Stomach (tissue), 4 donors: ENCODE results near the gene CDH23.

ENCODE experiments used
- EP300 ChIP-seq: sonication (generic); formaldehyde crosslinking; IDR thresholded peaks from one replicate; pipeline ENCODE4 v1.6.1; 2017; ENCODE audit warnings: antibody characterized with exemption
- POLR2A ChIP-seq, 4 donors: fragments of 450-650 bp; IDR thresholded peaks; one replicate each; pipeline ENCODE4 v1.6.1; 2016; ENCODE audit warnings: antibody characterized with exemption in 4 of 4, control low read depth in 2 of 4, mild to moderate bottlenecking in 1 of 4, moderate library complexity in 1 of 4
- POLR2AphosphoS5 ChIP-seq, 3 donors: sonication (generic); formaldehyde crosslinking; IDR thresholded peaks; one replicate each; pipeline ENCODE4 v1.6.1; 2016; ENCODE audit warnings: antibody characterized with exemption in 3 of 3
- TF ChIP-seq, protein P1 (sequence below), 7 experiments: fragments of 450-650 bp in 4 of 7; fragments of 200-600 bp in 3 of 7; sonication (generic) in 3 of 7; IDR thresholded peaks; one replicate each; pipeline ENCODE4 v1.5.1; 2016 to 2019; ENCODE audit warnings: antibody characterized with exemption in 7 of 7, control low read depth in 2 of 7, mild to moderate bottlenecking in 1 of 7

DNA sequence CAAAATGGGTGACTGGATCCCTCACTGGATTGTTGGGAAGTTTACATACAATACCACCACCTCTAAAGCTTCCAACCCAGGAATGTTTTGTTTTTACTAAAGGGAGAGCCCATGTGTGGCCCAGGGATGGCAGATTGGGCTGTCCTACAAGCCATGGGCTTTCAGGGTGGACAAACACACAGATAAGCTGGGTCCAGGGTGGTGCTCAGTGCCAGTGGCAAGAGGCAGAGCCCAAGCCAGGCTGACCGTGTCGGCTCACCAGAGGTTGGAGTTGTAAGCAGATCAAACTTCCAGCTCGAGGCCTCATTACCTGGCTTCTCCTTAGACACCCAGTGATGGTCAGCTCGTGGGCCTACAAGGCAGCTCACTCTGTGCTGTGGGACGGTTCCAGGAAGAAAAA, 52.3 kb downstream of the CDH23 start:
- TF ChIP-seq, protein P1, sequence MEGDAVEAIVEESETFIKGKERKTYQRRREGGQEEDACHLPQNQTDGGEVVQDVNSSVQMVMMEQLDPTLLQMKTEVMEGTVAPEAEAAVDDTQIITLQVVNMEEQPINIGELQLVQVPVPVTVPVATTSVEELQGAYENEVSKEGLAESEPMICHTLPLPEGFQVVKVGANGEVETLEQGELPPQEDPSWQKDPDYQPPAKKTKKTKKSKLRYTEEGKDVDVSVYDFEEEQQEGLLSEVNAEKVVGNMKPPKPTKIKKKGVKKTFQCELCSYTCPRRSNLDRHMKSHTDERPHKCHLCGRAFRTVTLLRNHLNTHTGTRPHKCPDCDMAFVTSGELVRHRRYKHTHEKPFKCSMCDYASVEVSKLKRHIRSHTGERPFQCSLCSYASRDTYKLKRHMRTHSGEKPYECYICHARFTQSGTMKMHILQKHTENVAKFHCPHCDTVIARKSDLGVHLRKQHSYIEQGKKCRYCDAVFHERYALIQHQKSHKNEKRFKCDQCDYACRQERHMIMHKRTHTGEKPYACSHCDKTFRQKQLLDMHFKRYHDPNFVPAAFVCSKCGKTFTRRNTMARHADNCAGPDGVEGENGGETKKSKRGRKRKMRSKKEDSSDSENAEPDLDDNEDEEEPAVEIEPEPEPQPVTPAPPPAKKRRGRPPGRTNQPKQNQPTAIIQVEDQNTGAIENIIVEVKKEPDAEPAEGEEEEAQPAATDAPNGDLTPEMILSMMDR (IDR thresholded peaks at IDR 0.05) = no peak
- TF ChIP-seq EP300 (no peak), POLR2A (IDR thresholded peaks at IDR 0.05) (no peak), POLR2AphosphoS5 (IDR thresholded peaks at IDR 0.05) (no peak)
